Activated effector memory CD4-positive, alpha-beta T cell treated with Interleukin-2 at 50 U/mL for 16 hours (primary cell): ENCODE measurements around the gene NUP85.
"Not testable (repeated sequence)": the region's sequence is repeated elsewhere in the genome, so short reads cannot be mapped to it uniquely, and the experiment has no call there.

Source experiments
- DNase-seq: peaks from one replicate; pipeline ENCODE4 v3.0.0-alpha.2; 2020

NUP85 gene, protein sequence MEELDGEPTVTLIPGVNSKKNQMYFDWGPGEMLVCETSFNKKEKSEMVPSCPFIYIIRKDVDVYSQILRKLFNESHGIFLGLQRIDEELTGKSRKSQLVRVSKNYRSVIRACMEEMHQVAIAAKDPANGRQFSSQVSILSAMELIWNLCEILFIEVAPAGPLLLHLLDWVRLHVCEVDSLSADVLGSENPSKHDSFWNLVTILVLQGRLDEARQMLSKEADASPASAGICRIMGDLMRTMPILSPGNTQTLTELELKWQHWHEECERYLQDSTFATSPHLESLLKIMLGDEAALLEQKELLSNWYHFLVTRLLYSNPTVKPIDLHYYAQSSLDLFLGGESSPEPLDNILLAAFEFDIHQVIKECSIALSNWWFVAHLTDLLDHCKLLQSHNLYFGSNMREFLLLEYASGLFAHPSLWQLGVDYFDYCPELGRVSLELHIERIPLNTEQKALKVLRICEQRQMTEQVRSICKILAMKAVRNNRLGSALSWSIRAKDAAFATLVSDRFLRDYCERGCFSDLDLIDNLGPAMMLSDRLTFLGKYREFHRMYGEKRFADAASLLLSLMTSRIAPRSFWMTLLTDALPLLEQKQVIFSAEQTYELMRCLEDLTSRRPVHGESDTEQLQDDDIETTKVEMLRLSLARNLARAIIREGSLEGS

DNA sequence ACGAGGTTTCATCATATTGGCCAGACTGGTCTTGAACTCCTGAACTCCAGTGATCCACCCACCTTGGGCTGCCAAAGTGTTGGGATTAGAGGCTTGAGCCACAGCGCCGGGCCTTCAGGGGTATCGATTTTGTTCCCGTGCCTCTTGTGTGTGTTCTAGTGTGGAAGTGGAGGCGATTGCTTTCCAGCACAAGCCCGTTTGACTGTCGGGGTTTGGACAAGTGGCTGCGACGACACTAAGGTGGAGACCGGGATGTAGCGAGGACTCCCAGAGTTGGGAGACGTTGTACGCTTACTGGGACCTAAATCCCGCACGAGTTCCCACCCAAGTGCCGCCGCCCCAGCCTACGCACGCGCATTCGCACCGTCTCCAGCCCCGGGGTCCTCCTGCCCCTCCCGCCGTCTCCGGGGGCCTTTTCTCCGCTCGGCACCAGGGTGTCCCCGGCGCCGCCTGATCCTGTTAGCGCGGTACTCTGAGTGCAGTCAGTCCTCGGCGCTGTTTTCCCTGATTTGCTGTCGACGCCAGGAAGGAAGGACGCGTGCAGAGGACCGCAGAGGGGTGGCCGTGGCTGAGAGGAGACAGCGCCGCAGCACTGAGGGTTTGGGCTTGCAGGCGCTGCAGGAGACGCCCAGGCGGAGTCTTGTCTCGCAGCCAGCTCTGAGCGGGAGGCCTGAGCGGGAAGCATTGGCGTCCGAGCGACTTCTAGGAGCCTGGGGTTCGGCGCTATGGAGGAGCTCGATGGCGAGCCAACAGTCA is at the start of gene NUP85:
TSS of gene NUP85 (plus strand) at position 643 of the 756 bp plus-strand sequence. CDS start at position 726, 83 bp downstream.
- peak; percentile 87 for DNase-seq

DNA sequence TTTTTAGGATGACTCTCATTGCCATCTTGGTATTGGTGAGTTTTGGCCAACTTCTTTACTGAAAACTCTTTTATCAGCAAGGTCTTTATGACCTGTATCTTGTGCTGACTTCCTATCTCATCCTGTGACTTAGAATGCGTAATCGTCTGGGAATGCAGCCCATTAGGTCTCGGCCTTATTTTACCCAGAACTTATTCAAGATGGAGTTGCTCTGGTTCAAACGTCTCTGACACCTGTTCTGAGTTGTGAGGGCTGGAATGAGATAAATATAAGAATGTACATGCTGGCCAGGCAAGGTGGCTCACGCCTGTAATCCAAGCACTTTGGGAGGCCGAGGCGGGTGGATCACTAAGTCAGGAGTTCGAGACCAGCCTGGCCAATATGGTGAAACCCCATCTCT is 47.0 kb upstream of the NUP85 start:
- DNase-seq, result not testable (repeated sequence)

DNA sequence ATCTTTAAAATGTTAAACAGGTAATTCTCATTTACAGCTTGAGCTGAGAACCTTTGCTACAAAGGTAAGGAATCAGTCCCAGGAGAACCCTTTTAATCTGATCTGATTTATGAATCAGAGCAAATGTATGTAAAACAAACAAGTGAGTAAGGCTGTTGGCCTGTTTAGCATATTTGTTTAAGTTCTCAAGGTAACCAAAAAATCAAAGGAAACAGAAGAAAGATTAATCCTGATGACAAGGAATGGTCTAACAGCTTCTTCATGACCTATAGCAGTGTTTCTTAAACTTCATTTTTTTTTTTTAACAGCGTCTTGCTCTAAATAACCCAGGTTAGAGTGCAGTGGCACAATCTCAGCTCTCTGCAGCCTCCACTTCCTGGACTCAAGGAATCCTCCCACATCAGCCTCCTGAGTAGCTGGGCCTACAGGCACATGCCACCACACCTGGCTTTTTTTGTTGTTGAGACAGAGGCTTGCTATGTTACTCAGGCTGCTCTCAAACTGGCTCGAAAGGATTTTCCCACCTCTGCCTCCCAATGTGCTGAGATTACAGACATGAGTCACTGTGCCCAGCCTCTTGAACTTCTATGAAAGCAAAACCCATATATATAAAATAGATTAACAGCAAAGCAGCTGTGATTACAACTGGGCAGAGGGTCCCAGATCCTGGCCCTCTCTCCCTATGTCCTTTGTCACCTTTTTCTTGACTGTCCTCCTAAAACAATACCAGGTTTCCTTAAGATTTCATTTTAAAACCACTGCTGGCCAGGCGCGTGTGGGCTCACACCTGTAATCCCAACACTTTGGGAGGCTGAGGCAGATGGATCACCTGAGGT is 46.1 kb upstream of the NUP85 start:
- no peak for DNase-seq

DNA sequence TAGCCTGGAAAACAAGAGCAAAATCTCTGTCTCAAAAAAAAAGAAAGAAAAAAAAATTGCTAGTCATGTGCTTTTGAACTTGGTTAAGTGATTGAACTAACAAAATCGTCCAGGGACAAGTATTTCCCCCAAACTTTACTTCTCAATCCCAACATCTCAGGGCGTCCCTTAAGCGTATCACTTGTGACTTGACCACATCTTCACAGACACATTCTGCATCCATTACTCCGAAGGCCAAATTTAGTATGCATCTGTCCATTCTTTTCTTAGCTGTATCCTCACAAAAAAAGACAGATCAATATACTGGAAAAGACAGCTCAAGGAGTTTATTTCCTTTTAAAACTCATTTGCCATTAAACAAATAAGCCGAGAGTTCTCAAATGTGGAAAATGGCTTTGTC is 45.3 kb upstream of the NUP85 start:
- no peak for DNase-seq

DNA sequence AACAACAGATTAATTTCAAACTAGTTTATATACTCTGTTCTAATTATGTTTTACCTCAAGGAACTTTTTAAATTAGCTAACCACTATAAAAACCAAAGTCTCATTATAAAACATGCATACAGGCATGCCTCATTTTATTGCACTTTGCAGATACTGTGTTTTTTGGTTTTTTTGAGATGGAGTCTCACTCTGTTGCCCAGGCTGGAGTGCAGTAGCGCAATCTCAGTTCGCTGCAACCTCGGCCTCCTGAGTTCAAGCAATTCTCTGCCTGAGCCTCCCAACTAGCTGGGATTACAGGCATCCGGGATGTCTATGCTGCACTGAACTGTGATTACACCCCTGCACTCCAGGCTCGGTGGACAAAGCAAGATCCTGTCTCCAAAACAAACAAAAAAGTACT is 42.4 kb upstream of the NUP85 start:
- DNase-seq, result no peak

DNA sequence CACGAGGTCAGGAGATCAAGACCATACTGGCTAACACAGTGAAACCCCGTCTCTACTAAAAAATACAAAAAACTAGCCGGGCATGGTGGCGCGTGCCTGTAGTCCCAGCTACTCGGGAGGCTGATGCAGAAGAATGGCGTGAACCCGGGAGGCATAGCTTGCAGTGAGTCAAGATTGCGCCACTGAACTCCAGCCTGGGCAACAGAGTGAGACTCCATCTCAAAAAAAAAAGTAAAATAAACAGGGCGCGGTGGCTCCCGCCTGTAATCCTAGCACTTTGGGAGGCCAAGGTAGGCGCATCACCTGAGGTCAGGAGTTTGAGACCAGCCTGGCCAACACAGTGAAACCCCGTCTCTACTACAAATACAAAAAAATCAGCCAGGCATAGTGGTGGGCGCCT is 40.9 kb upstream of the NUP85 start:
- not testable (repeated sequence) for DNase-seq

DNA sequence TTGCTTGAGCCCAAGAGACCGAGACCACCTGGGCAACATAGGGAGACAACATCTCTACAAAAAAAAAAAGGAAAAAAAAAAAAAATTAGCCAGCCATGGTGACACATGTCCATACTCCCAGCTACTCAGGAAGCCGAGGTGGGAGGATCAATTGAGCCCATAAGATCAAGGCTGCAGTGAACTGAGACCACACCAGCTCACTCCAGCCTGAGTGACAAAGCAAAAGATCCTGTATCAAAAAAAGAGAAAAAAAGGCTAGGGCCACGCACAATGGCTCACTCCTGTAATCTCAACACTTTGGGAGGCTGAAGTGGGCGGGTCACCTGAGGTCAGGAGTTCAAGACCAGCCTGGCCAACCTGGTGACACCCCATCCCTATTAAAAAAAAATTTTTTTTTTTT is 36.5 kb upstream of the NUP85 start:
- DNase-seq, result no peak

DNA sequence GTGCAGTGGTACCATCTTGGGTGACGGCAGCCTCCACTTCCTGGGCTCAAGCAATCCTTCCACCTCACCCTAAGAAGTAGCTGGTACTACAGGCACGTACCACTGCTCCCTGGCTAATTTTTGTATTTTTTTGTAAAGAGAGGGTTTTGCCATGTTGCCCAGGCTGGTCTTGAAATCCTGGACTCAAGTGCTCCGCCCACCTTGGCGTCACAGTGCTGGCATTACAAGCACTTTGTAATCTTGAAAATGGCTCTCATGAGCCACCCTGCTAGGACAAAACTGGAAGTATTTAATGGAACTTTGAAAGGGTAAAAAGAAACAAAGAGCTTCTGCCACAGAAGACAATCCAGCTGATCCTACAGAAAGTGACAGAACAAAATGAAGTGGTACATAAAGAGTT is 32.0 kb upstream of the NUP85 start:
- no peak for DNase-seq

DNA sequence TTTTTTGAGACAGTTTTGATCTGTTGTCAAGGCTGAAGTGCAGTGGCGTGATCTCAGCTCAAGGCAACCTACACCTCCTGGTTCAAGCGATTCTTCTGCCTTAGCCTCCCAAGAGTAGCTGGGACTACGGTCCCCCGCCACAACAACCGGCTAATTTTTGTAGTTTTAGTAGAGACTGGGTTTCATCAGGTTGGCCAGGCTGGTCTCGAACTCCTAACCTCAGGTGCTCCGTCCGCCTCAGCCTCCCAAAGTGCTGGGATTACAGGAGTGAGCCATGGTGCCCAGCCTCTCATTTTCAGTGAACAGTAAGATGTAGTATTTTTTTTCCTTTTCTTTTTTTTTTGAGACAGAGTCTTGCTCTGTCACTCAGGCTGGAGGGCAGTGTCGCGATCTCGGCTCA is 30.5 kb upstream of the NUP85 start:
- no peak for DNase-seq

DNA sequence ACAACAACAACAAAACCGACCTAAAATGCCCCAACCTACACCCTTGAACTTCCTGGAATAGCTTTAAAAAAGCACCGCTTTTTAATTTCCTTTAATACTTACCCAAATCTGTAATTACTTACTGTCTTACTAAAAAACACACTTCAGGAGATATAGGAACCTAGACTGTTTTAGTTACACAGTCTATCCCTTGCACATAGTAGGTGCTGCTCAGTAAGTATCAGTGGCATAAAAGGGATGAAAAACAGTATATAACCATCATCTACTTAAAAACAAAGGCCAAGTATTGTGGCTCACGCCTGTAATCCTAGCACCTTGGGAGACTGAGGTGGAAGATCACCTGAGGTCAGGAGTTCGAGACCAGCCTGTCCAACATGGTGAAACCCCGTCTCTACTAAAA is 28.9 kb upstream of the NUP85 start:
- no peak for DNase-seq

DNA sequence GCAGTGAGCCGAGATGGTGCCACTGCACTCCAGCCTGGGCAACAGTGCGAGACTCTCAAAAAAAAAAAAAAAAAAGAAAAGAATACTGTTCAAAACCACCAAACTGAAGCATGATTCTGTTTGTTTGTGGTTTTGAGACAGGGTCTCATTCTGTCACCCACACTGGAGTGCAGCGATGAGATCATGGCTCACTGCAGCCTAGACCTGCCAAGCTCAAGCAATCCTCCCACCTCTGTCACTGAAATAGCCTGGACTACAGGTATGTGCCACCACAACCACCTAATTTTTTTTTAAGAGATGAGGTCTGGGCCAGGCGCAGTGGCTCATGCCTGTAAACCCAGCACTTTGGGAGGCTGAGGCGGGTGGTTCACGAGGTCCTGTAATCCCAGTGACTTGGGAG is 27.0 kb upstream of the NUP85 start:
- no peak for DNase-seq

DNA sequence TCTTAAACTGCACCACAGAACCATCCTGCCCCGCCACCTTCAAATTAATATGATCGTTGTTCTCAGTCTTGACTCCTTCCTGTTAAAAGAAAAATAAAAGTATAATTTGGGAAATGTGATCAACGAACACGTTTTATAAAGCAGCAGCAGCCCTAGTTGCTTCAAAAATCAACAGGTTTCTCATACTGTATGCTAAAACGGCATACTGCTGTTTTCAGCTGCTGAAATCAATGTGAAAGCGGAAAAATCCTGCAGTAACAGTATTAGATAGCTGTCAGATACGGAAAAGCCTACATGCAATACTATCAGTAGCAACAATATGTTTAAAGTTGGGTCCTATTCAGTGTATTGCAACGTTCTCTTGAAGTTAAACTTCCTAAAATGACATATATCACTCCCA is 24.4 kb upstream of the NUP85 start:
- no peak for DNase-seq

DNA sequence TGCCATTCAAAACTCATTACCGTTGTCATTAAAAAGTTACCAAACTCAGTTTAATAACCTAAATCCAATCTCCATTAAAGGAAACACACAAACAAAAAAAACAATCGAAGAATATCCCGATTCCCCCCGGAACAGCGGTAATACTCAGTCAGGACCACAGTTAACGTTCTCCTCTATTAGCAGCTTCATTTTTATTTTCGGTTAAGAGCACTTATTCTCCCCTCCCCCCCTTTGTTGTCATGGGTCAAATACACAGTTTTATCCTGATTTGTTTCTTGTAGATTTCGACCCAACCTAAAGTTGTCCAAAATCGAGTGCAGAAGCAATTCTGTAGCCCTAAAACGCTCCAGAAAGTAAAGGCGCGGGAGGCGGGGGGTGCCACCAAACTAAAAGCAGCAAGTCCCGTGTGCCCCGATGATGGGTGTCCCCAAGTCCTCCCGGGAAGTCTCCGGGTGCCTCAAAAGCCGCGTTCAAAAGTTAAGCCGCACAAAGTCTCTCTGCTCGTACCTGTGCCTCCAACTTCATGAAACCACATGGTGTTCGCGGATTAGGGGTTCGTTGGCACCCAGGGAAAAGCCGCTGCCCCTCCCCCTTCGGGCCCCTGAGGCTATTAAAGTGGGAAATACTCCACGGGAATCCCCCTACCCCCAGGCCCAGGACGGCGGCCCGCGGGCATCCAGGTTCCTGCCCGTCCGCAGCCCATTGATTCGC is 23.7 kb upstream of the NUP85 start:
- DNase-seq, result no peak

DNA sequence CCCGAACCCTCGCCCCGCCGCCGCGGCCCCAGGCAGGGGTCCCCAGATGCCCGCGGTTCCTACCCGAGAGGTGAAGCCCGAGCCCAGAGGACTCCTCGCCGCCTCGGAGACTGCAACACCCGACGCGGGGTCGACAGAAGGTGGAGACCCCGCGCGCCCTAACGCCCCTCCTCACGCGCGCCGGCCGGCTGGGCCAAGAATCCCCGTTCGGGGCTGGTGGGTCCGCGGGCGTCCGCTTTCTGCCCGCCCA is 23.2 kb upstream of the NUP85 start:
- no peak for DNase-seq

DNA sequence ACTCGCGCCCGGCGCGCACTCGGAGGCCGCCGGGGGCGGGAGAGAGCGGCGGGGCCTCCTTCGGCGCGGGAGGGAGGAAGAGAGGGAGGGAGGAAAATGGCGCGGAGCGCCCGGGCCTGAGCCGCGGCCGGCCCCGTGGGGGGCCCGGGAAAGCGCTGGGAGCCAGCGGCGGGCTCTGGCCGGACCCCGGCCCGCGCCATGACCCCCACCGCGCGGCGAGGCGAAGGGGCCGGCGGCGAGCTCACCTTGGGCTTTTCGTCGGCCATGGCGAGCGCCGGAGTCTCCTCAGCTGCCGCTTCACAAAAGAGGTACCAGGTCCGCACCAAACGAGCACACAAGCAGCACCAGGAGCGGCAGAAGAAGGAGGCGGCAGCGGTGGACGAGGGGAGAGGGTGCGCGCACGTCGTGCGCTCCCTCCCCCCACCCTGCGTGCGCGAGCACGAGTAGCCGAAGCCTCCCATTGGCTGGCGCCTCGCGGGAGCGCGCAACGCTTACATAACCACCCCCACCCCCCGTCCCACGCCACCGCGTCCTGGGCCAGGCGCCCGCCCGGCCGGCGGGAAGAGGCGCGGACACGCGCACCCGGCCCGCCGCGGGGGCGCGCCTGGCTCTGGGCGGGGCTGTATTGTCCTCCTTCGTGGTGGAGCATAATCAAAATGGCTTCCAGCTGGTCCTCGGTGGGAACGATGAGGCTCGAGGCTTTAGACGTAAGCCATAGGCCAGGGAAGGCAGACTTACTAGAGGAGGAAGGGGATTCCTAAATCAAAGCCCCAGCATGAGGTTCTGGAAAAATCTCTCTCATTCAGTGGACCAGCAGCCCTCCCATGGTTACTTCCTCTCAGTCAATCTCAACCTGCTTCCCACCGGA is 22.7 kb upstream of the NUP85 start, which contains the start of gene SUMO2:
TSS of gene SUMO2 (minus strand) at position 391 of the 868 bp plus-strand sequence. CDS start at position 266, 125 bp downstream.
- peak; percentile 94 for DNase-seq

DNA sequence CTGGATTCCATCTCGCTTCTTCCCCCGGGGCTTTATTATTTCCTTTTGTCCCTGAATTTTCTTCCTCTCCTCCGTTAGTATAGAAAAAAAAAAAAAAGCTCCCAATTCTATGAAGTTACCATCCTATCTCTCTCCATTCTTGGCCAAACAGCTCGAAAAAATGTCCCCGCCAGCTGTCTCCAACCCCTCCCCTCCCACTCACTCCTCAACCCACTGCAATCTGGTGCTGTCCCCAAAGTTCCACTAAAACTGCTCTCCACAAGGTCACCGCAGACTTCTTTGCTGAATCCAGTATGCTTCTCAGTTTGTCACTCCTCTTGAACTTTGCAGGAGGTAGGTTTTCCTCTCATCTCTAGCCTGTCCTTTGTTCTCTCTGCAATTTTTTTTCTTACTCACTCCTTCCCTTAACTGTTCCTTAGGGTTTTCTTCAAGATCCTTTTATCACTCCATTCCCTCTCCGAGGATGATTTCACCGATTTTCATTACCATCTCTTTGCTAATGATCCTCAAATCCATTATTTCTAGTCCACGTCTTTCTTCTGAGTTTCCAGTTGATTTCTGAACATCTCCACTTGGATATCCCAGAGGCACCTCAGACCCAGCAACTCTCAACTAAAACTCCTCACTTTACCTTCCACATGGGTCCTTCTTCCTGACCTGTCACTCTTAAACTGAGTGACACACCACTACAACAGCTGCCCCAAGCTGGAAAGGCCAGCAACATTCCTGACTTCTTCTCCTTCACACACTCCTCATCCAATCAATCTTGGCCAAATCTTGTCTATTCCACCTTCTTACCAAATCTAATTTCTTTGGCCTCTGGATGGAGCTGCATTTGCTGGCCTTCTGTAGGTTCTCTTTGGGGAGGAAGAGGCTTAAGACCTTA is 21.2 kb upstream of the NUP85 start:
- no peak for DNase-seq

DNA sequence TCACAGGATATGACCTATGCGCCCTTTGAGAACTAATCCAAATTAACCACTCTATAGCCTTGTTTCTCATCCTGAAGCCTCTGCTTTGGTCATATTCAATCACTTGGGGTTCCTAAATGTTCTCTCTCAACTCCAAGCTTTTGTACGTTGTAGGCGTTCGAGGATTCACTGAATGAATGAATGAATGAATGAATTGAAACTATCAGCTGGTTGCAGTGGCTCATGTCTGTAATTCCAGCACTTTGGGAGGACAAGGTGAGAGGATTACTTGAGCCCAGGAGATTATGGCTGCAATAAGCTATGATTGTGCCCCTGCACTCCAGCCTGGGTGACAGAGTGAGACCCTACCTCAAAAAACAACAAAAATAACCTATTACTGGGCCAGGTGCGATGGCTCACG is 16.9 kb upstream of the NUP85 start:
- no peak for DNase-seq

DNA sequence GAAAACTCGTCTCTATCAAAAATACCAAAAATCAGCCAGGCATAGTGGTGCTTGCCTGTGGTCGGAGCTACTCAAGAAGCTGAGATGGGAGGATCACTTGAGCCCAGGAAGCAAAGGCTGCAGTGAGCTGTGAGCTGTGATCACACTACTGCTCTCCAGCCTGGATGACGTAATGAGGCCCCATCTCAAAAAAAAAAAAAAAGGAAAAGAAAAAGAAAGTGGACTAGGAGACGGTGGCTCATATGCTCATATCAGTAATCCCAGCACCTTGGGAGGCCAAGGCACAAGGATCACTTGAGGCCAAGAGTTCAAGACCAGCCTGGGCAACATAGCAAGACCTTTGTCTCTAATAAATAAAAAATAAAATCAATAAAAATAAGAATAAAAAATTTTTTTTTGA is 13.9 kb upstream of the NUP85 start:
- DNase-seq, result no peak

DNA sequence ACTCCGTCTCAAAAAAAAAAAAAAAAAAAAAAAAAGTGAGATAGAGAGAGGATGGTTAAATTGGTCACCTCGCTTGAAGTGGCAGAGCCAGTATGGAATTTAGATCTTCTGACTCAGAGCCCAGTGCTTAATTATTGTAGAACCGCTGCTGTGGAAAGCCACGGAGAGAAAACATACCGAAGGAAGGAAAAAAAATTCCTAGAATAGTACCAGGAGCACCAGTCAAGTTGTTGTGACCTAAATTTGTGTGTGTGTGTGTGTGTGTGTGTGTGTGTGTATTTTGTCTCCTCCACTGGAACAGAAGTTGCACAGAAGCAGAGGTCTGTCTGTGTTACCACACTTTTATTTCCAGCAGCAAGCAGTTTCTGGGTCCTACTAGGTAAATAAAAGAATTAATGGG is 10.6 kb upstream of the NUP85 start:
- no peak for DNase-seq

DNA sequence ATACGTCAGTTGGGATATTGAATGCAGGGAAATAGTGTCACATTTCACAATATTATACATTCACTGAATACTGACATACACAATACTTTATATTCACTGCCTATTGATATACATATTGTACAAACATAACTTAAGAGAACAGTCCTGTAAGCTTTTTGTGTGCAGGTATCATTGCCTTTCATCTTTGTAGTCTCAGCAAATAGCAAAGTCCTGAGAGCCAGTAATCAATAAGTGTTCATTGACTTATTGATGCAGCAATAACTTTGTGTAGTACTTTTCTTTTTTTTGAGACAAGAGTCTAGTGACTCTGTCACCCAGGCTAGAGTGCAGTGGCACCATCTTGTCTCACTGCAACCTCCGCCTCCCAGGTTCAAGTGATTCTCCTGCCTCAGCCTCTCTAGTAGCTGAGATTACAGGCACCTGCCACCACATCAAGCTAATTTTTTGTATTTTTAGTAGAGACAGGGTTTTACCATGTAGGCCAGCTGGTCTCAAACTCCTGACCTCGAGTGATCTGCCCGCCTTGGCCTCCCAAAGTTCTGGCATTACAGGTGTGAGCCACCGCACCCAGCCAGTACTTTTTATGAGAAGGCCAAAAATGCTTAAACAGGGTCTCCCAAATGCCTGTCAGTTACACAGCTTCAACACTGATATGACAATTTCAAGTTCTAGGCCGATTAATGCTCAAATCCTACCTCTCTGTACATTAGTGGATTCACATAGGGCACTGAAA is 5.4 kb upstream of the NUP85 start:
- no peak for DNase-seq
